Motor neuron (in vitro differentiated cells): ENCODE measurements around the gene HGS. TPM values are rescaled to one million over a fixed set of nuclear protein-coding genes. Genes with fewer than 3 reads are reported as not detected.

Source experiments
- ATAC-seq, 8 experiments: fragments of 200-7000 bp; cut with Tn5 transposase; replicated peaks in 6 of 8; 2 replicates each; pipeline ENCODE4 v1.8.0; 2021; ENCODE audit warnings: mild to moderate bottlenecking in 8 of 8, moderate library complexity in 8 of 8
- H3K27ac ChIP-seq, 2 donors: fragments of 250-450 bp; sonication (Bioruptor Pico); 2 replicates each; pipeline ENCODE4 v1.9.0; 2021; ENCODE audit warnings: antibody characterized with exemption in 2 of 2, mild to moderate bottlenecking in 2 of 2, moderate library complexity in 1 of 2
- H3K4me1 ChIP-seq, 2 donors: fragments of 250-450 bp; sonication (Bioruptor Pico); replicated peaks in 1 of 2; 2 replicates each; pipeline ENCODE4 v1.6.1; 2021; ENCODE audit warnings: antibody characterized with exemption in 2 of 2, mild to moderate bottlenecking in 2 of 2, moderate library complexity in 1 of 2
- H3K4me3 ChIP-seq, 5 donors: fragments of 250-450 bp; sonication (Bioruptor Pico); 2 replicates each; pipeline ENCODE4 v1.9.0; 2021; ENCODE audit warnings: antibody characterized with exemption in 5 of 5, mild to moderate bottlenecking in 5 of 5, moderate library complexity in 4 of 5
- WGBS, 10 experiments: fragments of 450-650 bp; shearing (Covaris generic); methylation state at CpG; one replicate each; pipeline ENCODE4 v1.0.0; 2022; 5-methylcytosine and 5-hydroxymethylcytosine counted together
- in situ Hi-C, 9 experiments: fragments of 400-800 bp; cut with MboI; loops; one replicate each; pipeline ENCODE4 v1.15.0; 2021; ENCODE audit warnings: low sequenced_read_pairs in 9 of 9, low pct_unique_long_range_greater_than_20kb in 2 of 9; ENCODE audit not compliant: unreplicated experiment in 9 of 9
- total RNA-seq, 8 experiments: library from RNA; unstranded; fragments of 300-600 nt; gene quantifications; 2 replicates each; pipeline versions ENCODE4 v1.2.3 to v1.2.4, GENCODE V29; 2022

The HGS gene
- total RNA-seq, 8 experiments from 2014 or later: 46.1 to 89.5 (median 62.4) TPM

DNA sequence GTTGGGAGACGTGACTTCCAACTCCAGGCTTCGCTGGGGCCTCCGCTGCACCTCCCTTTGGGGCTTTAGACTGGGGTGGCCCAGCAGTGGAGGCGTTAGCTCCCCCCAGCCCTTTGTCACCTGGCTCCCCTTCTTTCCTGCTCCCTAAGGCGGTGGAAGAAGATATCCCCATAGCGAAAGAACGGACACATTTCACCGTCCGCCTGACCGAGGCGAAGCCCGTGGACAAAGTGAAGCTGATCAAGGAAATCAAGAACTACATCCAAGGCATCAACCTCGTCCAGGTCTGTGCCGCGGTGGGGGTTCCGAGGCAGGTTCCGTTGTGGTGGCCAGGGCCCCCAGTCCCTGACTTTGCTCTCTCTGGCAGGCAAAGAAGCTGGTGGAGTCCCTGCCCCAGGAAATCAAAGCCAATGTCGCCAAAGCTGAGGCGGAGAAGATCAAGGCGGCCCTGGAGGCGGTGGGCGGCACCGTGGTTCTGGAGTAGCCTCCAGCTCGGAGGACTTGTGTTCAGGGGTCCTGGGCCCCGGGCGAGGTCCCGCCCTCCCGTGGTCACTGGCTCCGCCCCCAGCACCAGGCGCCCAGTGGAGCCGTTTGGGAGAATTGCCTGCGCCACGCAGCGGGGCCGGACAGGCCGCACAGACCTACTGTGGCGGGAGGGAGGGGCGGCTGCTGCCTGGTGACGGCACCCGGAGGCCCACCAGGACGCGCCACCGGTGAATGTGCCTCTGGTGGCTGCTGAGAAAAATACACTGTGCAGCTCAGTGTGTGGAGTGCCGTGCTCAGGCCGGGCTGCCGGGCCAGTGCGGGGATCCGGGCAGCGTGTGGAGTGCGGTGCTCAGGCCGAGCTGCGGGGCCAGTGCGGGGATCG lies 23.2 kb downstream of the HGS start:
- ATAC-seq: no peak
- Histone ChIP-seq H3K4me1 (peaks cover 18 to 21% of the 10 kb centered on the region in 2 donors), H3K4me3 (no peak overlapping the region), H3K27ac (no peak overlapping the region)
- in situ Hi-C loops: no loop called here
- WGBS, 10 experiments: 90 to 100% (median 99%) methylated on average over 1 to 6 of the region's 54 CpGs; no CpG with 5 or more reads in 4 of the 10 experiments

DNA sequence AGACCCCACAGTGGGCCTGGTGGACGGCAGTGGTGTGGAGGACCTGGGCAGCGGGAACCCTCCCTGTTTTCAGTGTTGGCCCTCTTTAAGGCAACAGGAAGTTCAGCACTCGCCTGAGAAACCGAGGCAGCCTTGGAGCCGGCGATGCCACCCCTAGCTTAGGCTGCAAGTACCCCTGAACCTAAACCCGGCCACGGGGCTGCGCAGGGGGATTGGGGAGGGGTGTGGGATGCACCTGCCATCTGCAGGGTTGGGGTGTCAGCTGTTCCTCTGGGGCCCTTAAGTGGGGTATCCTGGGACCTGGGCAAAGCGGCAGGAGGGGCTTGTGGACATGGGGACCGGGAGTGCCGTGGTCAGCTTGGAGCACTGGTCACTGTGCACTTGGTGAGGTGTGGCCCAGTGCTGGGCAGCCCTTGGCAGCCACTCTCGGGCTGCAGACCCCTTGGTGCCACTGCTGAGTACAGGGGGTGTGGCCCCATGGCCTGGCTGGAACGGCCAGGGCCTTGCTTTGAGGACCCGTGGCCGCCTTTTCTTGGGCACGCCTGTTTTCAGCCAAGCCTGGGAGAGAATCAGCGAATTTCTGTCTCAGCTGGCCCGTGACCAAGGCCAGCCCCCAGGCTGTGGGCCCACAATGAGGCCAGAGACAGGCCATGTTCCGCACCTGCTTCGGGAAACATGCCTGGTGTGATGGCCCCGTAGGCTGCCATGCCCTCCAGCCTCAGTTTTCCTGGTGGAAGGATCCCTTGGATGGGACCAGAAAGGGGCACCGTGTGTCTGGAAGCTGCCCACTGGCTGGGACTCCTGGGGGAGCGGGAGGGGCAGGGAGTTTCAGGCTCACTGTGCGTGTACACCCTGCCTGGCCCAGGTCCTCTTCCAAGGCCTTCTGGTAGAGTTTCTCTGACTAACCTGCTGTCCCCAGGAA lies 24.2 kb downstream of the HGS start:
- WGBS, 10 experiments: 81 to 100% methylated on average over 1 to 8 of the region's 25 CpGs; no CpG with 5 or more reads in 8 of the 10 experiments
- in situ Hi-C loops: no loop called here
- no peak overlapping the region for H3K27ac ChIP-seq
- H3K4me1 ChIP-seq: peaks cover 18 to 22% of the 10 kb centered on the region in 2 donors
- no peak for ATAC-seq
- no peak overlapping the region for H3K4me3 ChIP-seq

DNA sequence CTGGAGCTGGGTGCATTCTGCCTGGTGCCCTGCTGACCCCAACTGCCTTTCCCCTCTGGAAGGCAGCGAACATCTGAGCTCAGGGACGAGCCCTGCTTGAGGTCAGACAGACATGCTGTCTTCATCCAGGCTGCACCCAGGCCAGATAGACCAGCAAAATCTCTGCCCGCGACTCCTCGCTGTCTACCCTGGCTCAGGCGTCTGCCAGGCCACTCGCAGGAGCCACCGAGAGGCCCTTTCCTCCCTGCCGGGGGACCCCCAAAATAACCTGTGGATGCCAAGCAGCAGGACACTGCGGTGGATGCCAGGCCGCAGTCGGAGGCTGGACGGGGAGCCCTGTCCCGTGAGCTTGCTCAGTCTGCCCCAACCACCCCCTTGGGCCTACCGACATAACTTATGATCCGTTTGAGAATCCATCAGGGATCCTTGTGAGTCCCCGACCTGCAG lies 25.0 kb downstream of the HGS start:
- Histone ChIP-seq H3K4me1 (peaks cover 26 to 29% of the 10 kb centered on the region in 2 donors), H3K27ac (no peak overlapping the region), H3K4me3 (no peak overlapping the region)
- ATAC-seq: no peak
- in situ Hi-C loops: no loop called here
- WGBS, 10 experiments: 64 to 100% (median 81%) methylated on average over 1 to 6 of the region's 17 CpGs; no CpG with 5 or more reads in 5 of the 10 experiments

DNA sequence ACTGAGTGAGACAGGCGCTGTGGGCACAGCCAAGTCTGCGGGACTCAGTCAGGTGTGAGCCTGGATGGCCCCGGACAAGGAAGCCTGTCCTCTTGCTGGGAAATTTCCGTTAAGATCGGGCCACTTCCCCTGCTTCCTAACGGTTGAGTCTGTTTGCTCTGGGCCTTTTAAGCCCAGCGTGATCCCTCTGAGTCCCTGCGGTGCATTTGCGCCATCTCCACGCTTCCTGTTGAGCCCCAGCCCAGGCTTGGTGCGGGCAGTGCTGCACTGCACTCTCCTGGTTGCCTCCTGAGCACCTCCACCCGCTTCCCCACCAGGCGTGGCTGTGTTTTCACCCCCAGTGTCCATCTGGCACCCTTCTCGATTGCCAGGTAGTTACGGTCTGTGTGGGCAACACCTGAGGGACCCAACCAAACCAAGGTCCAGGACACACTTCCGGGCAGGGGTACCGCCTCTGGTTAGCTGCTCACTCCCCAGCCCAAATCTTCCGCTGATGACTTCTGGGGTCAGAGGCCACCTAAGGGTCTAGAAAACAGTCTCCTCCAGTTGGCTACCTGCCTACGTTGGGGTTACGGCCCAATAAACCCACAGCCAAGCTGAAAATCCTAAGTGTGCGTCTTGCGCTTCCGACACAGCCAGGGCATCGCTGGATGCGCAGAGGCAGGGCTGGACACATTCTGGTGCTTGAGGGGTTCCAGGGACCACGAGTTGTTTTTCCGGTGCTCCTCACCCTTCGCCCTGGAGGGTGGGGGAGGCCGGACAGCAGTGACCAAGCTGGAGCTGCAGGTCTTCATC lies 26.9 kb downstream of the HGS start:
- ATAC-seq: peak in 1 of 8 experiments; percentile 1
- H3K27ac ChIP-seq: peak overlapping the region in 1 of 2 donors; percentile 77
- peaks cover 27 to 30% of the 10 kb centered on the region in 2 donors for H3K4me1 ChIP-seq
- in situ Hi-C loops: no loop called here
- WGBS, 10 experiments: 0 to 39% (median 15%) methylated on average over 1 to 12 of the region's 29 CpGs; no CpG with 5 or more reads in 3 of the 10 experiments
- peak overlapping the region in 2 of 5 donors; percentile 75 to 87 for H3K4me3 ChIP-seq

DNA sequence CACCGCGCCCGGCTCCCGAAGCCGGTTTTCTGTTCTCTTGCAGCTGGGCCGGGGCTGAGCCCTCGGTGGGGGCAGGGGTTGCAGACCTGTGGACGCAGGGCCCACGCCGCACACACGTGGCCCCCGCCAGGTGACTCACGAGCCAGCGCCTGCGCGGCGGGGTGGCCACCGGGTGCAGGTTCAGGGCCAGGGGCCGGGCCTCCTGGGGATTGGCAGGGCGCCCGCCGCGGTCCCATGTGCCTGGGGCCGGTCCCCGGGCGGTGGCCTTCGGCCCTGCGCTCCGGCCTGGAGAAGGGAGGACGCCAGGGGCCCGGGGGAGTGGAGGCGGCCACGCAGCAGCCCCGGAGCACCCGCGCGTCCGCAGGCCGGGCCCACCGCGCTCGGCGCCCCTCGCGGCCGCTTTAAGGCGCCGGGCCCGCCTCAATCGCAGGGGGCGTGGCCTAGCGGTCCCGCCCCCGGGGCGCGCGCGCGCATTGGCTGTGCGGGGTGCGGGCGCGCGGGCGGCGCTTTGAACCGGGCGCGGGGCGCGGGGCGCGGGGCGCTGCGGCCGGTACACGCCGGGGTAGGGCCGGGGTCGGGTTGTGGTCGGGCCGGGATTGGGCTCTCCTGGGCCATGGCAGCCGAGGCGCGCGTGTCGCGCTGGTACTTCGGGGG lies 28.1 kb downstream of the HGS start, which contains the start of gene SLC25A10:
SLC25A10 (plus strand) TSS at position 471 of the 654 bp plus-strand sequence; CDS start at position 614, 143 bp downstream.
- WGBS, 10 experiments: 0 to 5% (median 4%) methylated on average over 4 to 6 of the region's 89 CpGs; no CpG with 5 or more reads in 7 of the 10 experiments
- ATAC-seq: peak; percentile 61 to 81 (median 76)
- peaks cover 27 to 30% of the 10 kb centered on the region in 2 donors for H3K4me1 ChIP-seq
- in situ Hi-C loops: no loop called here
- peak within 1 kb of the TSS; percentile 59 to 87 (median 75) for H3K4me3 ChIP-seq
- H3K27ac ChIP-seq: peak within 1 kb of the TSS; percentile 29 to 77

DNA sequence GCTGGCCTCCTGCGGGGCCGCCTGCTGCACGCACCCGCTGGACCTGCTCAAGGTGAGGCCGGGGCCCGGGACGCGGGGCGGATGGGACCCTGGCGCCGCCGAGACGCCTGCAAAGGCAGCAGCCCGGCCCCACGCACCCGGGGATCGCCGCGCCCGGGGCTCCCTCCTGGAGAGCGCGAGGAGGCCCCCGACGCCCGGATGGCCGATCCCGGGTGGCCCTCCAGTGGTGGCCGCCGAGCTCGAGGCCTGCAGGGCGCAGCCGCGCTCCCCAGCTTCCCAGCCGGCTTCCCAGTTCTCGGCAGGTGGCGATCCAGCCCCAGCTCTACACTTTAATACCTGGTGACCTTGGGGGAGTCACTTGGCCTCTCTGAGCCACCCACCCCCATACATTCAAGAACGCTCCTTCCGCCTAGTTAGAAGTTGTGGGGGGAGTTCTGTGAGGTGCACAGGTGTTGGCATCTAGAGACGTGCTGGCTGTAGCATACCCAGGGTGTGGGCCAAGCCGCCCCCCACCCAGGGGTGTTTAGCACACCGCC lies 28.7 kb downstream of the HGS start:
- WGBS, 10 experiments: 0 to 2% methylated on average over 1 to 13 of the region's 41 CpGs; no CpG with 5 or more reads in 8 of the 10 experiments
- ATAC-seq: peak; percentile 16 to 46 (median 26)
- in situ Hi-C loops: no loop called here
- H3K4me1 ChIP-seq: peaks cover 27 to 30% of the 10 kb centered on the region in 2 donors
- H3K4me3 ChIP-seq: peak overlapping the region; percentile 59 to 87 (median 75)
- H3K27ac ChIP-seq: peak overlapping the region in 1 of 2 donors; percentile 77

DNA sequence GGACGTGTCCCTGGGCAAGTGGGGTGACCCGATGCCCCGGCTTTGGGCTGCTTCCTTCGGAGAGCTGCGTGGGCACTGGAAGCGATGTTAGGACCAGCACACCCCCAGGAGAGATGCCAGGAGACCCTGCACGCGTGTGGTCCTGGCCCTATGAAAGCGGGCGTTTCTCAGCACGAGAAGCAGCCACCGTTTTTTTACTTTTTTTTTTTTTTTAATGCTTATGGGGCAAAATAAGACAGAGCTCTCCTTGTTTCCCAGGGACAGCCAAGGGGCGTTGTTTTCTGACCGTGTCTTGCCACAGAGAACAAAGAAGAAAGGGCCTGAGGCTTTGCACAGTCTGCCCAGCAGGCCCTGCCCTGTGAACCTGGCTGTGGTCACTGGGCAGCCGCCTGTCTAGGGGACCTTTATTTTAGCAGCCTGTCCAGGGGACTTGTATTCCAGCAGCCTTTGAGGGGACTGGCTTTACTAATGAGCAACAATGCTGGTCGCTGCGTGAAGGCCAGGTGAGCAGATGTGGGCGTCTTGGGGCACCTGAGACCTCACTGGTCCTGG lies 29.3 kb downstream of the HGS start:
- in situ Hi-C loops: no loop called here
- H3K27ac ChIP-seq: no peak overlapping the region
- H3K4me3 ChIP-seq: peak overlapping the region; percentile 59 to 87 (median 75)
- peaks cover 27 to 30% of the 10 kb centered on the region in 2 donors for H3K4me1 ChIP-seq
- ATAC-seq: peak in 2 of 8 experiments; percentile 0 to 1
- WGBS, 10 experiments: 5 to 67% (median 10%) methylated on average over 1 to 9 of the region's 18 CpGs; no CpG with 5 or more reads in 3 of the 10 experiments

DNA sequence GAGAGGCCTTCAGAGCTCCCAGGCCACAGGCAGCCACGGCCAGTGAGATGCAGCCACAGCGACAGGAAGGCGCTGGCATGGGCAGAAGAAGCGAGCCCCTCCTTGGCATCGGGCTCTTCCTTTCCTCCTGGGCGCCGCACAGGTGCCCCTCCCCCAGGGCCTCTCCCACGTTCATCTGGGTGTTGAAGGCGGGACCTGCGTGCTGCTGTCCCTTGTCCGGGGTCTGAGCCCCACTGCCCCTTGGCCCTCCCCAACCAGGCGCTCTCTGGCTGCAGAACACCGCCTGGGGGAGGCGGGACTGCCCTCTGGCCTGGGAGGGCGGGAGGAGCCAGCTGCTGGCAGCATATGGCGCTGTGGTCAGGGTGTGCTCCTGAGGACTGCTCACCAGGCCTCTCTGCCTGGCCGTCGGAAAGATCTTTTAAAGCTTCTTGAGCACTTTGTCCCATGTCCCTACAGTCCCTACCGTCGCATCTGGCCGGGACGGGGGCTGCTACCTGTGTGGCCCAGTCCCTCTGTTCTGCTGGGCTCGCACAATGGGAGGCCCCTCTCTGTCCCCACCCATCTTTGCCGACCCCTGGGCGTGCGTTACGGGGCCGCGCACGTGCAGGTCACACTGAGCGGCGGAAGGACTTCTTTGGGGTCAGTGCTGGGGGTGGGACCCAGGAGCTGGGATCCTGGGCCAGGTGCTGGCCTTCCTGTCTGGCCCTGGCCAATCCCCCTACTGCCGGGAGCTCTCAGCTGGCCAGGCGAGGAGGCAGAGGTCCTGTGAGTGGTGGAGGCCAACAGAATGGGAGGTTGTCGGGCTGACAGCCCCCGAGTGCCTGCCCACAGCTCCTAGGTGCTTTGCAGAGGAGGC lies 30.0 kb downstream of the HGS start:
- Histone ChIP-seq H3K4me1 (peaks cover 27 to 30% of the 10 kb centered on the region in 2 donors), H3K27ac (no peak overlapping the region), H3K4me3 (peak overlapping the region in 2 of 5 donors; percentile 75 to 87)
- peak in 3 of 8 experiments; percentile 1 to 6 (median 3) for ATAC-seq
- WGBS, 10 experiments: 20 to 80% (median 50%) methylated on average over 1 to 4 of the region's 36 CpGs; no CpG with 5 or more reads in 7 of the 10 experiments
- in situ Hi-C loops: no loop called here

DNA sequence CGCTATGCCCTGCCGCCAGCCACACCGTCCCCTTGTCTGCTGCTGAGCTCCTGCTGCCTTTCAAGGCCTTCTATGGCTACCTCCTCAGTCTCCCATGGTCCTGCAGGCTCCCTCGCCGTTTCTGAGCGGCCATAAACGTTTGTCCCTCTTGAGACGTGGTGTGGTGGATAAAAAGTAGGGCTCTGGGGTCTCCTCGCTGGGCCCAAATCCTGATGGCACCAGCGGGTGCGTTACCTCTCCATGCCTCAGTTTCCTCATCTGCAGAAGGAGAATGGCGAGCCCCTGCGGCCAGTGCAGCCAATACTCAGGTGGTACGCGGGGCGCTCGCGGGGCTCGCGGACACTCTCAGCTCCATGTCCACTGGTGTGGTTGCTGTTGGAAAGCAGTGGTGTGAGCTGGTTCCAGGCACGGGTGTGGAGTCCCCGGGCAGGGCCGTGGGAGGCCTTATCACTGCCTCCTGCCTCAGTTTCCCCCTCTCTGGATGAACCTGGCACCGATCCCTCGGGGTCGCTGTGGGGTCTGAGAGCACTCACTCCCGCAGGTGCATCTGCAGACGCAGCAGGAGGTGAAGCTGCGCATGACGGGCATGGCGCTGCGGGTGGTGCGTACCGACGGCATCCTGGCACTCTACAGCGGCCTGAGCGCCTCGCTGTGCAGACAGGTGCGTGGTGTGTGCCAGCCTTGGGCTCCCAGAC lies 30.7 kb downstream of the HGS start:
- in situ Hi-C loops: no loop called here
- peaks cover 27 to 30% of the 10 kb centered on the region in 2 donors for H3K4me1 ChIP-seq
- no peak overlapping the region for H3K4me3 ChIP-seq
- ATAC-seq: no peak
- WGBS, 10 experiments: 90 to 100% (median 100%) methylated on average over 1 to 11 of the region's 39 CpGs; no CpG with 5 or more reads in 5 of the 10 experiments
- H3K27ac ChIP-seq: no peak overlapping the region
